HCT116 (cell line): Measurements from ENCODE around the gene RPS6KA2. TPM values are rescaled to one million over a fixed set of nuclear protein-coding genes. Genes with fewer than 3 reads are reported as not detected.

ENCODE experiments used
- ATAC-seq: fragments of 200-7000 bp; cut with Tn5 transposase; 2 replicates; pipeline ENCODE4 v1.9.1; 2020; ENCODE audit warnings: mild to moderate bottlenecking, moderate library complexity
- BruUV-seq: library from RNA; stranded (reverse); fragments of 400-500 nt; replicated peaks from 2 replicates; lab custom pipeline; 2021; lab: Mats Ljungman, UMichigan
- CTCF ChIA-PET: fragments of 300-600 bp; sonication (Branson Sonifier 250); formaldehyde crosslinking; loops from one replicate; lab custom pipeline; 2021; ENCODE audit warnings: antibody characterized with exemption; lab: Charles Lee
- POLR2A ChIA-PET: fragments of 300-600, 350-600 bp; sonication (Branson Sonifier 250); formaldehyde crosslinking; loops from one replicate; lab custom pipeline; 2021; ENCODE audit warnings: antibody characterized with exemption; lab: Charles Lee
- RAD21 ChIA-PET, 2 experiments: fragments of 300-600 bp; sonication (Branson Sonifier 250); formaldehyde crosslinking; loops; one replicate each; lab custom pipeline; 2023; ENCODE audit warnings: low total read pairs in 2 of 2; ENCODE audit not compliant: uncharacterized antibody in 2 of 2, unreplicated experiment in 2 of 2, low non-redundant PET in 1 of 2; lab: Charles Lee
- DNase-seq: peaks from one replicate; pipeline ENCODE4 v3.0.0-alpha.2; 2010; ENCODE audit warnings: low read depth, low spot score
- H2AFZ ChIP-seq: fragments of 200-600 bp; shearing (Covaris generic), sonication (generic); 2 replicates; pipeline ENCODE4 v1.6.1; 2017; ENCODE audit warnings: low read depth, mixed run types, mixed read lengths, antibody characterized with exemption, low read length; ENCODE audit not compliant: poor library complexity, severe bottlenecking
- H3K27ac ChIP-seq: 2 replicates; pipeline ENCODE4 v1.5.1; 2012; ENCODE audit warnings: low read depth, low read length
- H3K27me3 ChIP-seq: fragments of 200-600 bp; sonication (generic); 2 replicates; pipeline ENCODE4 v1.6.1; 2016; ENCODE audit warnings: mixed run types, low read length, mixed read lengths; ENCODE audit not compliant: insufficient read depth
- H3K36me3 ChIP-seq, 2 experiments: fragments of 200-500 bp in 1 of 2; fragments of 200-600 bp in 1 of 2; sonication (Bioruptor generic) in 1 of 2; sonication (generic) in 1 of 2; 2 replicates each; pipeline versions ENCODE4 v1.5.1 to v1.6.1; 2014 to 2016; ENCODE audit warnings: low read length in 2 of 2, inconsistent platforms in 1 of 2, mixed read lengths in 1 of 2, mixed run types in 1 of 2; ENCODE audit not compliant: insufficient read depth in 2 of 2, control insufficient read depth in 1 of 2
- H3K4me1 ChIP-seq, 2 experiments: fragments of 200-600 bp in 1 of 2; sonication (generic) in 1 of 2; 2 replicates each; pipeline versions ENCODE4 v1.5.1 to v1.6.1; 2012 to 2017; ENCODE audit warnings: low read length in 2 of 2, inconsistent platforms in 1 of 2, mild to moderate bottlenecking in 1 of 2, mixed read lengths in 1 of 2, mixed run types in 1 of 2, moderate library complexity in 1 of 2; ENCODE audit not compliant: insufficient read depth in 2 of 2, control insufficient read depth in 1 of 2
- H3K4me2 ChIP-seq: fragments of 200-600 bp; sonication (generic); 2 replicates; pipeline ENCODE4 v1.6.1; 2017; ENCODE audit warnings: mixed run types, low read length, mixed read lengths
- H3K4me3 ChIP-seq, 2 experiments: fragments of 200-600 bp in 1 of 2; sonication (generic) in 1 of 2; replicated peaks in 1 of 2; 2 replicates each; pipeline ENCODE4 v1.5.1; 2011 to 2016; ENCODE audit warnings: low read length in 2 of 2, control low read depth in 1 of 2, low read depth in 1 of 2, mild to moderate bottlenecking in 1 of 2, mixed read lengths in 1 of 2, mixed run types in 1 of 2
- H3K79me2 ChIP-seq: fragments of 200-600 bp; sonication (generic); 2 replicates; pipeline ENCODE4 v1.6.1; 2017; ENCODE audit warnings: mild to moderate bottlenecking, mixed run types, low read length, moderate library complexity, mixed read lengths; ENCODE audit not compliant: insufficient read depth
- H3K9ac ChIP-seq: fragments of 200-600 bp; sonication (generic); 2 replicates; pipeline ENCODE4 v1.6.1; 2016; ENCODE audit warnings: low read length, mixed read lengths
- H3K9me2 ChIP-seq: fragments of 200-600 bp; sonication (generic), shearing (Covaris generic); 2 replicates; pipeline ENCODE4 v1.6.1; 2017; ENCODE audit warnings: mixed run types, mild to moderate bottlenecking, moderate library complexity; ENCODE audit not compliant: insufficient read depth
- H3K9me3 ChIP-seq, 2 experiments: fragments of 200-500 bp in 1 of 2; fragments of 200-600 bp in 1 of 2; sonication (Bioruptor generic) in 1 of 2; sonication (generic) in 1 of 2; 2 replicates each; pipeline ENCODE4 v1.6.1; 2014 to 2017; ENCODE audit warnings: low read length in 2 of 2, mixed read lengths in 2 of 2, inconsistent platforms in 1 of 2, low read depth in 1 of 2, mild to moderate bottlenecking in 1 of 2, mixed run types in 1 of 2, moderate library complexity in 1 of 2; ENCODE audit not compliant: control insufficient read depth in 1 of 2, insufficient read depth in 1 of 2
- H4K20me1 ChIP-seq: fragments of 200-600 bp; sonication (generic), shearing (Covaris generic); 2 replicates; pipeline ENCODE4 v1.6.1; 2017; ENCODE audit warnings: mixed run types, mild to moderate bottlenecking, moderate library complexity; ENCODE audit not compliant: insufficient read depth
- CBX3 ChIP-seq: IDR thresholded peaks from 2 replicates; pipeline ENCODE4 v1.6.1; 2012; ENCODE audit warnings: low read depth
- EGR1 ChIP-seq: IDR thresholded peaks from 2 replicates; pipeline ENCODE4 v1.6.1; 2012; ENCODE audit warnings: low read depth
- ELF1 ChIP-seq: IDR thresholded peaks from 2 replicates; pipeline ENCODE4 v1.6.1; 2012; ENCODE audit warnings: low read depth, borderline replicate concordance
- EZH2 ChIP-seq: fragments of 200-600 bp; sonication (generic); IDR thresholded peaks from 2 replicates; pipeline ENCODE4 v1.6.1; 2017; ENCODE audit warnings: antibody characterized with exemption, mixed run types
- EZH2phosphoT487 ChIP-seq: fragments of 200-600 bp; IDR thresholded peaks from 2 replicates; pipeline ENCODE4 v1.6.1; 2018; ENCODE audit warnings: antibody characterized with exemption, borderline replicate concordance
- JUND ChIP-seq: IDR thresholded peaks from 2 replicates; pipeline ENCODE4 v1.6.1; 2012
- POLR2AphosphoS5 ChIP-seq: IDR thresholded peaks from 2 replicates; pipeline ENCODE4 v1.6.1; 2011; ENCODE audit warnings: mild to moderate bottlenecking, low read depth, low read length, moderate library complexity
- SRF ChIP-seq: IDR thresholded peaks from 2 replicates; pipeline ENCODE4 v1.6.1; 2012; ENCODE audit warnings: low read depth
- YY1 ChIP-seq: IDR thresholded peaks from 2 replicates; pipeline ENCODE4 v1.6.1; 2011; ENCODE audit warnings: low read length, low read depth, moderate library complexity, mild to moderate bottlenecking; ENCODE audit not compliant: insufficient replicate concordance; ENCODE audit errors: extremely low read depth
- ZFX ChIP-seq: fragments of 450-650 bp; IDR thresholded peaks from 2 replicates; pipeline ENCODE4 v1.6.1; 2017
- intact Hi-C: fragments of 100-400 bp; cut with micrococcal nuclease; formaldehyde crosslinking; loops from 2 replicates; pipeline ENCODE4 v1.10.0; 2022
- total RNA-seq: library from RNA; stranded (reverse); gene quantifications from one replicate; pipeline ENCODE4 v1.2.1, GENCODE V29; 2021; ENCODE audit not compliant: unreplicated experiment
- TF ChIP-seq, protein P1 (sequence below): IDR thresholded peaks from 2 replicates; pipeline ENCODE4 v1.6.1; 2011; ENCODE audit warnings: mild to moderate bottlenecking, low read length, moderate library complexity; ENCODE audit not compliant: insufficient replicate concordance; ENCODE audit errors: extremely low read depth

The RPS6KA2 gene
- total RNA-seq, 1 experiment from 2014 or later = 8.5 TPM

DNA sequence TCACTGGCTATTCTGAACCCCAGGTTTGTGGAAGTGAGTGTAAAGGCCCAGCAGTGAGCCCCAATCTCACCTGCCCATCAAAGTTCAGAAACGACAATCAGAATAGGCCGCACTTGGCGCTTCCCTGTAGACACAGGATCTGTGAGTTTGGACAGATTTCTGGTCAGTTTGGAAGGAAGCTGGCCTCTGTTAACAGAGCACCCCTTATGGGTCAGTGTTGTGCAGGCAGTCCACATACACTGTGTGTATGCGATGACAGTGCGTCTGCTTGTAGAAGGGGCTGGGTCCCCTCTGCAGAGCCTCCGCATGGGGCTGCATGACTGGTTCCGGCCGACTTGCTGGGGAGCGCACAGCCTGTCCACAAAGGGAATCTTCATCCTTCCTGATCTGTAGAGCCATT, 240.9 kb downstream of the RPS6KA2 start:
- CTCF ChIA-PET = no interaction called here
- no peak overlapping the region for H2AFZ ChIP-seq
- H3K9me2 ChIP-seq = no peaks in the 10 kb centered on the region
- ATAC-seq (no peak), DNase-seq (no peak)
- no peak overlapping the region for H3K27ac ChIP-seq
- H3K4me1 ChIP-seq = peaks cover 4 to 16% of the 10 kb centered on the region in 2 experiments; a peak in 3 of 4 replicates
- H3K9ac ChIP-seq = no peak overlapping the region
- H3K27me3 ChIP-seq = no peaks in the 10 kb centered on the region
- no peak overlapping the region for H3K4me3 ChIP-seq
- POLR2A ChIA-PET = no interaction called here
- TF ChIP-seq, protein P1, sequence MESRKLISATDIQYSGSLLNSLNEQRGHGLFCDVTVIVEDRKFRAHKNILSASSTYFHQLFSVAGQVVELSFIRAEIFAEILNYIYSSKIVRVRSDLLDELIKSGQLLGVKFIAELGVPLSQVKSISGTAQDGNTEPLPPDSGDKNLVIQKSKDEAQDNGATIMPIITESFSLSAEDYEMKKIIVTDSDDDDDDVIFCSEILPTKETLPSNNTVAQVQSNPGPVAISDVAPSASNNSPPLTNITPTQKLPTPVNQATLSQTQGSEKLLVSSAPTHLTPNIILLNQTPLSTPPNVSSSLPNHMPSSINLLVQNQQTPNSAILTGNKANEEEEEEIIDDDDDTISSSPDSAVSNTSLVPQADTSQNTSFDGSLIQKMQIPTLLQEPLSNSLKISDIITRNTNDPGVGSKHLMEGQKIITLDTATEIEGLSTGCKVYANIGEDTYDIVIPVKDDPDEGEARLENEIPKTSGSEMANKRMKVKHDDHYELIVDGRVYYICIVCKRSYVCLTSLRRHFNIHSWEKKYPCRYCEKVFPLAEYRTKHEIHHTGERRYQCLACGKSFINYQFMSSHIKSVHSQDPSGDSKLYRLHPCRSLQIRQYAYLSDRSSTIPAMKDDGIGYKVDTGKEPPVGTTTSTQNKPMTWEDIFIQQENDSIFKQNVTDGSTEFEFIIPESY = no peak
- TF ChIP-seq SRF = no peak
- no peak for TF ChIP-seq JUND
- no peak for TF ChIP-seq ZFX
- no peak for TF ChIP-seq EZH2
- TF ChIP-seq YY1 = no peak
- TF ChIP-seq EZH2phosphoT487 = no peak
- no peak for TF ChIP-seq EGR1
- no peak for TF ChIP-seq CBX3
- no peak for TF ChIP-seq ELF1
- TF ChIP-seq POLR2AphosphoS5 = no peak
- no peaks in the 10 kb centered on the region for H3K79me2 ChIP-seq
- no TSS peak for BruUV-seq
- H4K20me1 ChIP-seq = no peaks in the 10 kb centered on the region
- RAD21 ChIA-PET = no interaction called here
- no peak overlapping the region for H3K4me2 ChIP-seq
- intact Hi-C loops = no loop called here
- no peaks in the 10 kb centered on the region for H3K9me3 ChIP-seq
- H3K36me3 ChIP-seq = no peaks in the 10 kb centered on the region
